ENCODE data around the gene TFF1. TPM values are rescaled to one million over a fixed set of nuclear protein-coding genes. Genes with fewer than 3 reads are reported as not detected.

TFF1 gene
- total RNA-seq, 2 experiments from 2014 or later = not detected

GRCh38 chr21:42352441-42353095 lies 13.8 kb downstream of the TFF1 start:
- no peaks in the 10 kb centered on the region for H3K36me3 ChIP-seq (ENCODE audit: insufficient read depth, low read length)
- H3K4me3 ChIP-seq (ENCODE audit: low read depth, low read length, poor library complexity, severe bottlenecking) = no peak overlapping the region
- no peaks in the 10 kb centered on the region for H3K9me2 ChIP-seq (ENCODE audit: insufficient read depth, low read length)
- intact Hi-C loops (cut with micrococcal nuclease; ENCODE audit: unreplicated experiment) = no loop called here
- H2AFZ ChIP-seq (ENCODE audit: low read length) = no peak overlapping the region
- ChIA-PET CTCF (ENCODE audit: unreplicated experiment) (no interaction called here), POLR2A (no interaction called here)
- BruUV-seq (replicated peaks) = no TSS peak
- no peak overlapping the region for H3K4me2 ChIP-seq (ENCODE audit: low read length)
- no peaks in the 10 kb centered on the region for H4K20me1 ChIP-seq (ENCODE audit: insufficient read depth, low read length)
- TF ChIP-seq CTCF (conservative IDR thresholded peaks at IDR 0.05; ENCODE audit: low read length) (no peak), EZH2phosphoT487 (IDR thresholded peaks at IDR 0.05; ENCODE audit: borderline replicate concordance, low read depth, low read length) (no peak)
- no peak for DNase-seq (ENCODE audit: low spot score)
- H3K4me1 ChIP-seq (ENCODE audit: insufficient read depth, low read length, poor library complexity, severe bottlenecking) = no peaks in the 10 kb centered on the region
- H3K27ac ChIP-seq (ENCODE audit: low read depth, low read length, poor library complexity, severe bottlenecking) = no peak overlapping the region
- H3K9me3 ChIP-seq (ENCODE audit: low read length) = peaks cover 4% of the 10 kb centered on the region; the same call in 1 of the 2 replicates
- H3K79me2 ChIP-seq (ENCODE audit: insufficient read depth, low read depth, low read length) = no peaks in the 10 kb centered on the region

- Histone ChIP-seq H2AFZ (ENCODE audit: low read length) (no peak overlapping the region), H3K9me2 (ENCODE audit: insufficient read depth, low read length) (no peaks in the 10 kb centered on the region), H3K79me2 (ENCODE audit: insufficient read depth, low read depth, low read length) (no peaks in the 10 kb centered on the region), H4K20me1 (ENCODE audit: insufficient read depth, low read length) (no peaks in the 10 kb centered on the region), H3K27ac (ENCODE audit: low read depth, low read length, poor library complexity, severe bottlenecking) (no peak overlapping the region), H3K4me1 (ENCODE audit: insufficient read depth, low read length, poor library complexity, severe bottlenecking) (no peaks in the 10 kb centered on the region), H3K36me3 (ENCODE audit: insufficient read depth, low read length) (no peaks in the 10 kb centered on the region), H3K4me2 (ENCODE audit: low read length) (no peak overlapping the region), H3K9me3 (ENCODE audit: low read length) (peaks cover 4% of the 10 kb centered on the region; the same call in 1 of the 2 replicates), H3K4me3 (ENCODE audit: low read depth, low read length, poor library complexity, severe bottlenecking) (no peak overlapping the region)
- ChIA-PET CTCF (ENCODE audit: unreplicated experiment) (no interaction called here), POLR2A (no interaction called here)
- TF ChIP-seq CTCF (conservative IDR thresholded peaks at IDR 0.05; ENCODE audit: low read length) (no peak), EZH2phosphoT487 (IDR thresholded peaks at IDR 0.05; ENCODE audit: borderline replicate concordance, low read depth, low read length) (no peak)
- no TSS peak for BruUV-seq (replicated peaks)
- intact Hi-C loops (cut with micrococcal nuclease; ENCODE audit: unreplicated experiment) = no loop called here
- DNase-seq (ENCODE audit: low spot score) = no peak
These were observed 14.5 kb downstream of the TFF1 start for GRCh38 chr21:42351626-42352440.

- BruUV-seq (replicated peaks) = no TSS peak
These were observed 15.4 kb downstream of the TFF1 start, which contains the start of gene TFF2 for GRCh38 chr21:42350927-42351426. Gene TFF2 (minus strand): TSS chr21:42350994. CDS start chr21:42350957, 37 bp downstream.

More at GRCh38 chr21:42350927-42351426, 15.4 kb downstream of the TFF1 start, which contains the start of gene TFF2:
- no peaks in the 10 kb centered on the region for H3K9me2 ChIP-seq (ENCODE audit: insufficient read depth, low read length)
- H3K4me1 ChIP-seq (ENCODE audit: insufficient read depth, low read length, poor library complexity, severe bottlenecking) = no peaks in the 10 kb centered on the region
- no peaks in the 10 kb centered on the region for H3K79me2 ChIP-seq (ENCODE audit: insufficient read depth, low read depth, low read length)
- H3K36me3 ChIP-seq (ENCODE audit: insufficient read depth, low read length) = no peaks in the 10 kb centered on the region
- H3K9me3 ChIP-seq (ENCODE audit: low read length) = peaks cover 4% of the 10 kb centered on the region; the same call in 1 of the 2 replicates
- no peak within 1 kb of the TSS for H2AFZ ChIP-seq (ENCODE audit: low read length)
- no peak within 1 kb of the TSS for H3K4me2 ChIP-seq (ENCODE audit: low read length)
- TF ChIP-seq EZH2phosphoT487 (IDR thresholded peaks at IDR 0.05; ENCODE audit: borderline replicate concordance, low read depth, low read length) = no peak
- no peak for TF ChIP-seq CTCF (conservative IDR thresholded peaks at IDR 0.05; ENCODE audit: low read length)
- ChIA-PET POLR2A (no interaction called here), CTCF (ENCODE audit: unreplicated experiment) (no interaction called here)
- H3K4me3 ChIP-seq (ENCODE audit: low read depth, low read length, poor library complexity, severe bottlenecking) = no peak within 1 kb of the TSS
- intact Hi-C loops (cut with micrococcal nuclease; ENCODE audit: unreplicated experiment) = no loop called here
- DNase-seq (ENCODE audit: low spot score) = no peak
- no peak within 1 kb of the TSS for H3K27ac ChIP-seq (ENCODE audit: low read depth, low read length, poor library complexity, severe bottlenecking)
- no peaks in the 10 kb centered on the region for H4K20me1 ChIP-seq (ENCODE audit: insufficient read depth, low read length)
